ENCODE data around the gene CXCL8. TPM values are rescaled to one million over a fixed set of nuclear protein-coding genes. Genes with fewer than 3 reads are reported as not detected.
A peak's percentile ranks its signal among the peaks of the same experiment; 100 is the strongest.

Gene CXCL8
- total and polyA plus RNA-seq, 8 donors = 1.1 to 80.4 (median 2.3) TPM

DNA sequence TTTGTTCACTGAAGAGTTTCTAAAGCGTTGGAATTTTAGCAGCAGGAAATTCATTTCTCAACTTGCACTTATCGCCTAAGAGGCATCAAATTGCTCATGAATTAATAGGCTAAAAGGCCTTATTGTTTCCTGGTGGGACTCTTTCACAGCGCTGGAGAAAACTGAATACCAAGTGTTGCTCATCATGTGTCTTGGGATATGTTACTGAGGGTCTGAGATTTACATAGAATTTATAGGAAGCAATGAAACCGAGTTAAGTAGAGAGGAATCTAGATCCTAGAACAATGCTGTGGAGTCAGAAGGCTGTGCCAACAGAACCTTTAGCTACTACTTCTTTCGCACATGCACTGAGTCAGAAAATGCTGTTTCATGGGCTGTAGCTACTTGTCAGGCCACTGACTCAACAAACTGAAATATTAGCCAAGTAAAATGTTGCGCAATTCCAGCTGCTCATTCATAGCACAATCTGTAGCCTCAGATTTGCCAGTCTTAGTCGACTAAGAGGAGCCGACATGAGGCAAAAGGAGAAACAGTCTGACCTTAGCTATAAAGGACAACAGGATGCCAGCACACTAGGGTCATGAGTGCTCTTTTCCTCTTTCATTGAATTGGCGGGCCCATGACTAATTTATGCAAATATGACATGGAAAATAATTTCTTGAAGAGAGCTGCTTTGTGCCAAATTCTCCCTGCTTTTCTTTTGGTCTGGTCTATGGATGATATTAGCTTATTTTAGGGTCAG, 35.9 kb upstream of the CXCL8 start:
- DNase-seq (peak in 3 of 4 donors; percentile 60 to 71 (median 66)), ATAC-seq (peak; percentile 88)
- no peak overlapping the region for H3K4me3 ChIP-seq
- no peaks in the 10 kb centered on the region for H3K27me3 ChIP-seq
- peak overlapping the region; percentile 80 to 83 for H3K27ac ChIP-seq
- no peaks in the 10 kb centered on the region for H3K36me3 ChIP-seq
- intact Hi-C loops (cut with DNase I) = no loop called here
- TF ChIP-seq CTCF (IDR thresholded peaks at IDR 0.05) = no peak
- H3K9me3 ChIP-seq = no peaks in the 10 kb centered on the region
- peaks cover 24 to 80% of the 10 kb centered on the region in 2 donors for H3K4me1 ChIP-seq

DNA sequence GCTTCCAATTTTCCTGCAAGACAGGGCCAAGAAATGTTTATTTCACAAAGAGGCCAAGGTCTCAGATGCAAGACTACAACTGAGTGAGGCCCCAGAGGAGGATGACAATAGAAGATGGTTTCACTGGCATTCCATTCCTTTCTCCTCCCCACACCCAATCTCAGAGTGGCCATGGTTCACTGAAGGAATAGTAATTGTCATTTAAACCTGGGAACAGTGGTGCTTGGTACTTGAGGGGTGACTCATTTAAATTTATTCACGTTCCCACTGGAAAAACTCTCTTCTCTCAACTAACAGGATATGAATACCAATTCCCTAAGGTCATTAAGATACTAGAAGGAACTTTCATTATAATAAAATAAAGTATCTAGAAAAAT, 35.3 kb upstream of the CXCL8 start:
- peak overlapping the region; percentile 80 to 83 for H3K27ac ChIP-seq
- no peaks in the 10 kb centered on the region for H3K36me3 ChIP-seq
- ATAC-seq (peak; percentile 24), DNase-seq (no peak)
- H3K4me3 ChIP-seq = no peak overlapping the region
- intact Hi-C loops (cut with DNase I) = no loop called here
- peaks cover 24 to 86% of the 10 kb centered on the region in 2 donors for H3K4me1 ChIP-seq
- no peaks in the 10 kb centered on the region for H3K27me3 ChIP-seq
- TF ChIP-seq CTCF (IDR thresholded peaks at IDR 0.05) = no peak
- no peaks in the 10 kb centered on the region for H3K9me3 ChIP-seq

- intact Hi-C loops (cut with DNase I) = no loop called here
- Histone ChIP-seq H3K4me1 (peaks cover 24 to 90% of the 10 kb centered on the region in 2 donors), H3K4me3 (no peak overlapping the region), H3K27ac (peak overlapping the region in 1 of 2 donors; percentile 83), H3K36me3 (no peaks in the 10 kb centered on the region), H3K9me3 (no peaks in the 10 kb centered on the region), H3K27me3 (no peaks in the 10 kb centered on the region)
- ATAC-seq = no peak
- DNase-seq = no peak
- no peak for TF ChIP-seq CTCF (IDR thresholded peaks at IDR 0.05)
Measured at GRCh38 chr4:73705721-73706120, 34.6 kb upstream of the CXCL8 start.

- no peak for TF ChIP-seq CTCF (IDR thresholded peaks at IDR 0.05)
- Histone ChIP-seq H3K4me3 (no peak overlapping the region), H3K27me3 (no peaks in the 10 kb centered on the region), H3K27ac (no peak overlapping the region), H3K36me3 (no peaks in the 10 kb centered on the region), H3K9me3 (no peaks in the 10 kb centered on the region), H3K4me1 (peaks cover 24 to 79% of the 10 kb centered on the region in 2 donors)
- intact Hi-C loops (cut with DNase I) = no loop called here
- DNase-seq (no peak), ATAC-seq (no peak)
Measured at GRCh38 chr4:73706811-73707210, 33.6 kb upstream of the CXCL8 start.

DNA sequence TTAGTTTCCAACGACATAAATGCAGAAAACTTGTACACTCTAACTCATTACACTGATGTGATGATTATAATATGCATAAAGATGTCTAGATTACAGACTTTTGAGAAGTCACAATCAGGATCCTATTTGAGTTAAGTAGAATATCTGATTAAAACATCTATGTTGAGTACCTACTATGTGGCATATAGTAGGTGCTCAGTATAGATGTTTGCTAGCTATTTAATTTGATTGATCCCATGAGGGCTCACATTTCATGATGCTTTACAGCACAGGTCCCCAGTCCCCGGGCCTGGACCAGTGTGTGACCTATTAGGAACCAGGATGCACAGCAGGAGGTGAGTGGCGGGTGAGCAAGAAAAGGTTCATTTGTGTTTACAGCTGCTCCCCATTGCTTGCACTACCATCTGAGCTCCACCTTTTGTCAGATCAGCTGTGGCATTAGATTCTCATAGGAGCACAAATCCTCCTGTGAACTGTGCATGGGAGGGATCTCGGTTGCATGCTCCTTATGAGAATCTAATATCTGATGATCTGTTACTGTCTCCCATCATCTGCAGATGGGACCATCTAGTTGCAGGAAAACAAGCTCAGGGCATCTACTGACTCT, 33.0 kb upstream of the CXCL8 start:
- no peaks in the 10 kb centered on the region for H3K27me3 ChIP-seq
- ATAC-seq (no peak), DNase-seq (no peak)
- intact Hi-C loops (cut with DNase I) = no loop called here
- TF ChIP-seq CTCF (IDR thresholded peaks at IDR 0.05) = no peak
- H3K27ac ChIP-seq = peak overlapping the region; percentile 68 to 81
- H3K36me3 ChIP-seq = no peaks in the 10 kb centered on the region
- peaks cover 24 to 78% of the 10 kb centered on the region in 2 donors for H3K4me1 ChIP-seq
- no peak overlapping the region for H3K4me3 ChIP-seq
- H3K9me3 ChIP-seq = no peaks in the 10 kb centered on the region

Data from left lung (tissue), 10 donors.